Keratinocyte (primary cell): ENCODE results near the gene NIPA2. TPM values are rescaled to one million over a fixed set of nuclear protein-coding genes. Genes with fewer than 3 reads are reported as not detected.

Experiments
- DNase-seq: peaks from one replicate; pipeline ENCODE4 v3.0.0-alpha.2; 2011; ENCODE audit warnings: low read depth, missing footprints, low spot score
- FAIRE-seq: peaks from 2 replicates; lab custom pipeline; 2011; peaks lifted over from hg19 to GRCh38; lab: Jason Lieb, UNC
- H2AFZ ChIP-seq: 2 replicates; pipeline ENCODE4 v1.6.0; 2012; ENCODE audit warnings: low read length, control low read depth, inconsistent platforms; ENCODE audit not compliant: control insufficient read depth
- H3K27ac ChIP-seq: 2 replicates; pipeline ENCODE4 v1.5.1; 2011; ENCODE audit warnings: low read length; ENCODE audit not compliant: control insufficient read depth, insufficient read depth
- H3K27me3 ChIP-seq: 3 replicates; pipeline ENCODE4 v1.6.0; 2011; ENCODE audit warnings: low read length; ENCODE audit not compliant: control insufficient read depth, insufficient read depth; ENCODE audit errors: extremely low read depth
- H3K36me3 ChIP-seq, 2 experiments: 2 replicates in 1 of 2; 3 replicates in 1 of 2; pipeline ENCODE4 v1.5.1; 2011; ENCODE audit warnings: low read length in 2 of 2, mild to moderate bottlenecking in 1 of 2; ENCODE audit not compliant: control insufficient read depth in 2 of 2, insufficient read depth in 2 of 2; ENCODE audit errors: extremely low read depth in 1 of 2
- H3K4me1 ChIP-seq: 3 replicates; pipeline ENCODE4 v1.5.1; 2011; ENCODE audit warnings: low read length; ENCODE audit not compliant: control insufficient read depth, insufficient read depth; ENCODE audit errors: extremely low read depth
- H3K4me2 ChIP-seq: 3 replicates; pipeline ENCODE4 v1.6.0; 2011; ENCODE audit warnings: low read depth, low read length; ENCODE audit not compliant: control insufficient read depth, insufficient read depth; ENCODE audit errors: extremely low read depth
- H3K4me3 ChIP-seq, 3 experiments: fragments of 200-600 bp in 1 of 3; sonication (generic) in 1 of 3; 2 replicates in 2 of 3; 3 replicates in 1 of 3; pipeline ENCODE4 v1.5.1; 2011 to 2016; ENCODE audit warnings: low read length in 3 of 3, mild to moderate bottlenecking in 3 of 3, control low read depth in 2 of 3, inconsistent platforms in 1 of 3, low read depth in 1 of 3, mixed read lengths in 1 of 3, mixed run types in 1 of 3, moderate library complexity in 1 of 3; ENCODE audit not compliant: control insufficient read depth in 2 of 3, insufficient read depth in 2 of 3; ENCODE audit errors: extremely low read depth in 1 of 3
- H3K79me2 ChIP-seq: 2 replicates; pipeline ENCODE4 v1.6.0; 2012; ENCODE audit warnings: low read length; ENCODE audit not compliant: control insufficient read depth, insufficient read depth
- H3K9ac ChIP-seq: 3 replicates; pipeline ENCODE4 v1.6.0; 2011; ENCODE audit warnings: low read length; ENCODE audit not compliant: control insufficient read depth, insufficient read depth; ENCODE audit errors: extremely low read depth
- H3K9me1 ChIP-seq: 3 replicates; pipeline ENCODE4 v1.6.0; 2011; ENCODE audit warnings: low read length; ENCODE audit not compliant: control insufficient read depth, insufficient read depth; ENCODE audit errors: extremely low read depth
- H3K9me3 ChIP-seq: 2 replicates; pipeline ENCODE4 v1.5.1; 2012; ENCODE audit warnings: low read depth, low read length; ENCODE audit not compliant: control insufficient read depth
- H4K20me1 ChIP-seq: 3 replicates; pipeline ENCODE4 v1.6.0; 2011; ENCODE audit warnings: low read length; ENCODE audit not compliant: control insufficient read depth, insufficient read depth; ENCODE audit errors: extremely low read depth
- EZH2 ChIP-seq: IDR thresholded peaks from one replicate; pipeline ENCODE4 v1.6.1; 2012; ENCODE audit warnings: inconsistent platforms, mild to moderate bottlenecking, low read length, moderate library complexity
- dilution Hi-C: fragments of 300-500 bp; cut with MboI; formaldehyde crosslinking; loops from one replicate; pipeline ENCODE4 v1.7.0; 2020; ENCODE audit warnings: low sequenced_read_pairs; ENCODE audit not compliant: extremely low pct_ligation_motif_present
- polyA plus RNA-seq, 5 experiments: library from polyadenylated mRNA; depleted of rRNA in 3 of 5; stranded (reverse) in 3 of 5; stranded (forward) in 1 of 5; unstranded in 1 of 5; fragments of >200 nt; gene quantifications; 1 replicate in 1 of 5; 2 replicates in 3 of 5; 3 replicates in 1 of 5; pipeline versions ENCODE4 v1.2.1 to v1.2.3, GENCODE V29; 2011 to 2012; ENCODE audit warnings: missing spikeins in 2 of 5, low read depth in 1 of 5, low replicate concordance in 1 of 5
- TF ChIP-seq, protein P1 (sequence below), 3 experiments: IDR thresholded peaks in 1 of 3; conservative IDR thresholded peaks in 1 of 3; optimal IDR thresholded peaks in 1 of 3; 2 replicates in 2 of 3; 3 replicates in 1 of 3; pipeline versions ENCODE3 to v1.5.1; 2011; ENCODE audit warnings: low read length in 3 of 3, mild to moderate bottlenecking in 3 of 3, moderate library complexity in 2 of 3, control low read depth in 1 of 3, inconsistent platforms in 1 of 3; ENCODE audit not compliant: insufficient read depth in 2 of 3; ENCODE audit errors: extremely low read depth in 1 of 3

Gene NIPA2
- polyA plus RNA-seq, 1 donor (not counting 4 experiments of a cell fraction or from before 2014, with no cell fraction given): 81.2 TPM

DNA sequence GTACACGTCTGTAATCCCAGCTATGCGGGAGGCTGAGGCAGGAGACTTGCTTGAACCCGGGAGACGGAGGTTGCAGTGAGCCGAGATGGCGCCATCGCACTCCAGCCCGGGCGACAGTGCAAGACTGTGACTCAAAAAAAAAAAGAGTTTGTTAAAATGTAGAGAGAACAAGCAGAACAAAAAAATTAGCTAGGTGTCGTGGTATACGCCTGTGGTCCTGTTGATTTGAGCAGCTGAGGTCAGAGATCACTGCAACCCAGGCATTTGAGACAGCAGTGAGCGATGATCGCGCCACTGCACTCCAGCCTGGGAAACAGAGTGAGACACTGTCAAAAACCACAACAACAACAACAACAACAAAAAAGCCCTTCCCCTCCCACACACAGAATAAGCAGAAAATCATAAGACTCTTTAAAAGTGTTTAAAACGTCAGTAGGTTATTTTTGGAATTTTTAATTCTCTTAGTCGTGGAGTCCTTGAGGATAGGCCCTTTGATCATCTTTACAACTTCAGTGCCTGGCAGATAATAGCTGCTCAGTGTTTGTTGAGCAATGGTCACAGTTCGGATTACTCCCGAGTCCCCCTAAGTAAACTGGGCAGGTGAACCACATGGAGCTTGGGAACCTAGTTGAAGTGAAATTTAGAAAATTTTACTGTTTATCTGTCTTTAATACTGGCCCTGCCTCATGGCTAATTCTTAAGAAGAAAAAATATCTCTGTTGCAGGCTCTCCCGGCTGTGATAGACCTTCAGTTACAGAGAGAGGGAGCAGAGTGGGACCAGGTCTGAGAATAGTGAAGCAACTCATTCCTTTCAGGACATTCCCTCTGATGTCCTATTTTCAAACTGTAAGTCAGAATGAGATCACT lies 6.2 kb downstream of the NIPA2 start:
- Histone ChIP-seq H2AFZ (no peak overlapping the region), H3K27me3 (no peaks in the 10 kb centered on the region), H3K9me3 (no peaks in the 10 kb centered on the region), H4K20me1 (peaks cover 8% of the 10 kb centered on the region), H3K9ac (no peak overlapping the region), H3K4me3 (no peak overlapping the region), H3K27ac (no peak overlapping the region), H3K4me2 (no peak overlapping the region), H3K36me3 (peaks cover 13 to 15% of the 10 kb centered on the region in 2 experiments), H3K9me1 (no peaks in the 10 kb centered on the region), H3K79me2 (peaks cover 87% of the 10 kb centered on the region), H3K4me1 (peaks cover 7% of the 10 kb centered on the region)
- dilution Hi-C loops: no loop called here
- DNase-seq (no peak), FAIRE-seq (no peak)
- TF ChIP-seq EZH2: no peak
- TF ChIP-seq, protein P1, sequence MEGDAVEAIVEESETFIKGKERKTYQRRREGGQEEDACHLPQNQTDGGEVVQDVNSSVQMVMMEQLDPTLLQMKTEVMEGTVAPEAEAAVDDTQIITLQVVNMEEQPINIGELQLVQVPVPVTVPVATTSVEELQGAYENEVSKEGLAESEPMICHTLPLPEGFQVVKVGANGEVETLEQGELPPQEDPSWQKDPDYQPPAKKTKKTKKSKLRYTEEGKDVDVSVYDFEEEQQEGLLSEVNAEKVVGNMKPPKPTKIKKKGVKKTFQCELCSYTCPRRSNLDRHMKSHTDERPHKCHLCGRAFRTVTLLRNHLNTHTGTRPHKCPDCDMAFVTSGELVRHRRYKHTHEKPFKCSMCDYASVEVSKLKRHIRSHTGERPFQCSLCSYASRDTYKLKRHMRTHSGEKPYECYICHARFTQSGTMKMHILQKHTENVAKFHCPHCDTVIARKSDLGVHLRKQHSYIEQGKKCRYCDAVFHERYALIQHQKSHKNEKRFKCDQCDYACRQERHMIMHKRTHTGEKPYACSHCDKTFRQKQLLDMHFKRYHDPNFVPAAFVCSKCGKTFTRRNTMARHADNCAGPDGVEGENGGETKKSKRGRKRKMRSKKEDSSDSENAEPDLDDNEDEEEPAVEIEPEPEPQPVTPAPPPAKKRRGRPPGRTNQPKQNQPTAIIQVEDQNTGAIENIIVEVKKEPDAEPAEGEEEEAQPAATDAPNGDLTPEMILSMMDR (optimal IDR thresholded peaks at IDR 0.05 in 1 of 3, IDR thresholded peaks at IDR 0.05 in 1 of 3, conservative IDR thresholded peaks at IDR 0.05 in 1 of 3; ENCODE audit: extremely low read depth in 1 of 3, insufficient read depth in 2 of 3, low read length in 3 of 3): no peak

DNA sequence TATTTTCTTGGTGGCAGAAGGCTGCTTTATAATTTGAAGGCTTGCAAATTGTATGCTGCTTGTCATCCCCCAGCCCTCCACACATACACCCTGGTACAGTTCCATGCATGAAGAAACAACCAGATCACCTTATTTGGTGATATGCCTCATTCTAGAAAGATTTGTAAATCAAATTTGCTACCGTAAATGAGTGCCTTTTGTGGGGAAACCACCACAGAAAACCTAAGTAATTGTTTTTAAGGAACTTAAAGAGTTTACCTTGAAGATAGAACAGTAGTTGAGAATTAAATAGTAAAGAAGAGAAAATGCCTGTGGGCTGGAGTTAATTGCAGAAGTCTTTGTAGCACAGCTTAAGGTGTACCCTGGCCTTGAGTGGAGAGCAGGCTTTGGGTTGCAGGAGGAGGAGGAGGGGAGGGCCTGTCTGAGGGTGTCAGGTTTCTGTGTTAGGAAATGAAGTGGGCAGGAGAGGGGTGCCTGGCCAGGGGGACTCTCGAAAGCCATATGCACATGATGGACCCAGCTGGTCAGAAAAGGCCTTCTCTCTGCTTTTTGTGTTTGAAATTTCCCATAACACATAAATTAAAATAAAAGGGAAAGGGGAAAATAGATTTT lies 6.9 kb downstream of the NIPA2 start:
- H3K9ac ChIP-seq: no peak overlapping the region
- peaks cover 14 to 15% of the 10 kb centered on the region in 2 experiments for H3K36me3 ChIP-seq
- no peak overlapping the region for H3K27ac ChIP-seq

More for the DNA sequence above, 6.9 kb downstream of the NIPA2 start:
- no peak for DNase-seq
- H3K4me3 ChIP-seq: no peak overlapping the region
- H3K27me3 ChIP-seq: no peaks in the 10 kb centered on the region
- dilution Hi-C loops: no loop called here
- peaks cover 8% of the 10 kb centered on the region for H4K20me1 ChIP-seq
- no peak for FAIRE-seq
- no peaks in the 10 kb centered on the region for H3K9me1 ChIP-seq
- TF ChIP-seq, protein P1 (optimal IDR thresholded peaks at IDR 0.05 in 1 of 3, IDR thresholded peaks at IDR 0.05 in 1 of 3, conservative IDR thresholded peaks at IDR 0.05 in 1 of 3; ENCODE audit: extremely low read depth in 1 of 3, insufficient read depth in 2 of 3, low read length in 3 of 3): no peak
- no peak for TF ChIP-seq EZH2
- peaks cover 2% of the 10 kb centered on the region for H3K4me1 ChIP-seq
- H2AFZ ChIP-seq: no peak overlapping the region
- H3K4me2 ChIP-seq: no peak overlapping the region
- H3K79me2 ChIP-seq: peaks cover 87% of the 10 kb centered on the region
- H3K9me3 ChIP-seq: no peaks in the 10 kb centered on the region
